Endothelial cell (in vitro differentiated cells): ENCODE data around the gene WAPL. TPM values are rescaled to one million over a fixed set of nuclear protein-coding genes. Genes with fewer than 3 reads are reported as not detected.

ENCODE experiments used
- DNase-seq: peaks from one replicate; pipeline ENCODE4 v3.0.0; 2021; ENCODE audit warnings: low spot score
- H3K27ac Mint-ChIP-seq: one replicate; pipeline ENCODE4 v1.8.0; 2021; ENCODE audit warnings: mixed read lengths, inconsistent platforms; ENCODE audit not compliant: unreplicated experiment
- H3K27me3 Mint-ChIP-seq: one replicate; pipeline ENCODE4 v1.8.0; 2021; ENCODE audit warnings: mild to moderate bottlenecking, moderate library complexity, mixed read lengths, inconsistent platforms; ENCODE audit not compliant: unreplicated experiment
- H3K36me3 Mint-ChIP-seq: one replicate; pipeline ENCODE4 v1.8.0; 2021; ENCODE audit warnings: mild to moderate bottlenecking, low read depth, mixed read lengths, inconsistent platforms; ENCODE audit not compliant: unreplicated experiment
- H3K4me1 Mint-ChIP-seq: one replicate; pipeline ENCODE4 v1.8.0; 2021; ENCODE audit warnings: mild to moderate bottlenecking, mixed read lengths, inconsistent platforms; ENCODE audit not compliant: unreplicated experiment
- H3K4me3 Mint-ChIP-seq: one replicate; pipeline ENCODE4 v1.8.0; 2021; ENCODE audit warnings: mild to moderate bottlenecking, mixed read lengths, inconsistent platforms; ENCODE audit not compliant: unreplicated experiment
- H3K9me3 Mint-ChIP-seq: one replicate; pipeline ENCODE4 v1.8.0; 2021; ENCODE audit warnings: mixed read lengths, inconsistent platforms; ENCODE audit not compliant: unreplicated experiment
- CTCF ChIP-seq: fragments of 200-600 bp; sonication (generic); IDR thresholded peaks from one replicate; pipeline ENCODE4 v1.5.0; 2021; ENCODE audit warnings: antibody characterized with exemption; ENCODE audit not compliant: unreplicated experiment
- total RNA-seq: library from RNA; stranded (reverse); fragmentation: NEBNext Ultra II Directional; extraction: Animal tissue kit (Norgen Biotek cat#: 25700); gene quantifications from one replicate; pipeline ENCODE4 v1.2.1, GENCODE V29; 2021; ENCODE audit not compliant: unreplicated experiment

The WAPL gene
- total RNA-seq, 1 donor from 2014 or later: 41.8 TPM

- no peaks in the 10 kb centered on the region for H3K36me3 Mint-ChIP-seq
- no peak for TF ChIP-seq CTCF
- no peaks in the 10 kb centered on the region for H3K9me3 Mint-ChIP-seq
- DNase-seq: no peak
- no peaks in the 10 kb centered on the region for H3K27me3 Mint-ChIP-seq
- H3K27ac Mint-ChIP-seq: no peak overlapping the region
- no peaks in the 10 kb centered on the region for H3K4me1 Mint-ChIP-seq
- no peak overlapping the region for H3K4me3 Mint-ChIP-seq
These were observed 49.5 kb downstream of the WAPL start for GRCh38 chr10:86472061-86472460.

- no peaks in the 10 kb centered on the region for H3K4me1 Mint-ChIP-seq
- peaks cover 19% of the 10 kb centered on the region for H3K36me3 Mint-ChIP-seq
- no peak for TF ChIP-seq CTCF
- no peak overlapping the region for H3K4me3 Mint-ChIP-seq
- no peak overlapping the region for H3K27ac Mint-ChIP-seq
- no peaks in the 10 kb centered on the region for H3K9me3 Mint-ChIP-seq
- DNase-seq: no peak
- H3K27me3 Mint-ChIP-seq: no peaks in the 10 kb centered on the region
These were observed 59.4 kb downstream of the WAPL start for GRCh38 chr10:86461963-86462804.

GRCh38 chr10:86451604-86451960 is 70.0 kb downstream of the WAPL start:
- Mint-ChIP-seq H3K27me3 (peaks cover 2% of the 10 kb centered on the region), H3K9me3 (no peaks in the 10 kb centered on the region), H3K27ac (no peak overlapping the region), H3K4me1 (no peaks in the 10 kb centered on the region), H3K36me3 (peaks cover 32% of the 10 kb centered on the region), H3K4me3 (no peak overlapping the region)
- no peak for DNase-seq
- no peak for TF ChIP-seq CTCF

GRCh38 chr10:86450806-86451603 is 70.6 kb downstream of the WAPL start:
- no peak for TF ChIP-seq CTCF
- Mint-ChIP-seq H3K36me3 (peaks cover 29% of the 10 kb centered on the region), H3K27ac (no peak overlapping the region), H3K4me3 (no peak overlapping the region), H3K4me1 (no peaks in the 10 kb centered on the region), H3K27me3 (peaks cover 2% of the 10 kb centered on the region), H3K9me3 (no peaks in the 10 kb centered on the region)
- no peak for DNase-seq
